ENCODE results near the gene PLEKHM3.

DNA sequence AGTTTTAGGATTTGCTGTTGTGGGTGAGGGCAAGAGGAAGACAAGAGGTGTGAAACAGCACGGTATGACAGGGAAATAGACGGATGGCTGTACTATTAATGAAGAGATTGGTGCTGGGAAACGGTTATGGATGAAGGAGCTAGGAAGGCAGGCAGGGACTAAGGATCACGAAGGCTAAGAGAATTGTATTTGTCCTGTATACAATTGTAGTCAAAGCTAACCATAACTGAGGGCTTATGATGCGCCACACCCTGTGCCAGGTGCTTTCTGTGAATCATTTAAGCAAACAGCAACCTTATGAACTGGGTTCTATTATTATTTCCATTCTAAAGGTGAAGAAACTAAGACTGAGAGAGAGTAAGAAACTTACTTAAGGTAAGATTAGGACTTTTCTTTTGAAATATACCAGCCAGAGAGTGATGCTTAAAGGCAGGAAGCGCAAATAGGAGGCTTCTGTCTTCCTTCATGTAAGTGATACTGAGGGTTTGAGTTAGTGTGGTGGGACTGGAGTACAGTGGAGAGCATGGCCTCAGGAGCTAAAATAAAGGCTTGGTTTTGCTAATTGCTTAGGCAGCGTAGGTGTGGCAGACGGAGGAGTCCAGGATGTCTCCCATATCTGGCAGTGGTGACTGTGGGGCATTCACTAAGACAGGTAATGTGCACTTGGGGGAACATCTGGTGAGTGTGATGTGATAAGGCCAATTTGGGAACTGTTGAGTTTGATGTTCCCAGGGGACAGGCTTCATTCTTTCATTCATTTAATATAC, 85.8 kb downstream of the PLEKHM3 start:
- TF ChIP-seq POLR2A (IDR thresholded peaks at IDR 0.05): no peak
- TF ChIP-seq, protein P1, sequence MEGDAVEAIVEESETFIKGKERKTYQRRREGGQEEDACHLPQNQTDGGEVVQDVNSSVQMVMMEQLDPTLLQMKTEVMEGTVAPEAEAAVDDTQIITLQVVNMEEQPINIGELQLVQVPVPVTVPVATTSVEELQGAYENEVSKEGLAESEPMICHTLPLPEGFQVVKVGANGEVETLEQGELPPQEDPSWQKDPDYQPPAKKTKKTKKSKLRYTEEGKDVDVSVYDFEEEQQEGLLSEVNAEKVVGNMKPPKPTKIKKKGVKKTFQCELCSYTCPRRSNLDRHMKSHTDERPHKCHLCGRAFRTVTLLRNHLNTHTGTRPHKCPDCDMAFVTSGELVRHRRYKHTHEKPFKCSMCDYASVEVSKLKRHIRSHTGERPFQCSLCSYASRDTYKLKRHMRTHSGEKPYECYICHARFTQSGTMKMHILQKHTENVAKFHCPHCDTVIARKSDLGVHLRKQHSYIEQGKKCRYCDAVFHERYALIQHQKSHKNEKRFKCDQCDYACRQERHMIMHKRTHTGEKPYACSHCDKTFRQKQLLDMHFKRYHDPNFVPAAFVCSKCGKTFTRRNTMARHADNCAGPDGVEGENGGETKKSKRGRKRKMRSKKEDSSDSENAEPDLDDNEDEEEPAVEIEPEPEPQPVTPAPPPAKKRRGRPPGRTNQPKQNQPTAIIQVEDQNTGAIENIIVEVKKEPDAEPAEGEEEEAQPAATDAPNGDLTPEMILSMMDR (IDR thresholded peaks at IDR 0.05): no peak
- no peak for TF ChIP-seq POLR2AphosphoS5 (IDR thresholded peaks at IDR 0.05)
- TF ChIP-seq EP300 (IDR thresholded peaks at IDR 0.05): no peak
